Endothelial cell of umbilical vein (primary cell): ENCODE measurements around the gene SLC19A1. TPM values are rescaled to one million over a fixed set of nuclear protein-coding genes. Genes with fewer than 3 reads are reported as not detected.

Source experiments
- BruUV-seq: library from RNA; stranded (reverse); fragments of 400-500 nt; replicated peaks from 2 replicates; lab custom pipeline; 2021; lab: Mats Ljungman, UMichigan
- CTCF ChIA-PET: fragments of 300-600, 350-600 bp; sonication (Branson Sonifier 250); formaldehyde crosslinking; loops from one replicate; lab custom pipeline; 2021; ENCODE audit warnings: antibody characterized with exemption, inconsistent platforms; lab: Charles Lee
- POLR2A ChIA-PET: fragments of 300-600, 350-600 bp; sonication (Branson Sonifier 250); formaldehyde crosslinking; loops from one replicate; lab custom pipeline; 2021; ENCODE audit warnings: antibody characterized with exemption, inconsistent platforms; lab: Charles Lee
- DNase-seq: peaks from one replicate; pipeline ENCODE4 v3.0.0-alpha.2; 2011; ENCODE audit warnings: low read depth, low spot score
- FAIRE-seq: peaks from 2 replicates; lab custom pipeline; 2011; peaks lifted over from hg19 to GRCh38; lab: Jason Lieb, UNC
- H2AFZ ChIP-seq: 2 replicates; pipeline ENCODE4 v1.6.0; 2012; ENCODE audit warnings: low read depth, low read length, control low read depth, inconsistent platforms
- H3K27ac ChIP-seq: 2 replicates; pipeline ENCODE4 v1.5.1; 2011; ENCODE audit warnings: low read depth, mild to moderate bottlenecking, control low read depth, low read length, moderate library complexity; ENCODE audit not compliant: insufficient read depth
- H3K27me3 ChIP-seq, 2 experiments: 2 replicates each; pipeline versions ENCODE4 v1.6.0 to v1.6.1; 2011; ENCODE audit warnings: low read length in 2 of 2, mixed read lengths in 1 of 2; ENCODE audit not compliant: control insufficient read depth in 2 of 2, insufficient read depth in 2 of 2
- H3K36me3 ChIP-seq, 2 experiments: 2 replicates in 1 of 2; 3 replicates in 1 of 2; pipeline ENCODE4 v1.5.1; 2011; ENCODE audit warnings: low read length in 2 of 2, mild to moderate bottlenecking in 1 of 2, moderate library complexity in 1 of 2; ENCODE audit not compliant: control insufficient read depth in 2 of 2, insufficient read depth in 2 of 2; ENCODE audit errors: extremely low read depth in 1 of 2
- H3K4me1 ChIP-seq: 3 replicates; pipeline ENCODE4 v1.5.1; 2011; ENCODE audit warnings: mild to moderate bottlenecking, low read length; ENCODE audit not compliant: control insufficient read depth, insufficient read depth; ENCODE audit errors: extremely low read depth
- H3K4me2 ChIP-seq: 2 replicates; pipeline ENCODE4 v1.6.1; 2011; ENCODE audit warnings: low read length, control low read depth, mixed read lengths; ENCODE audit not compliant: insufficient read depth
- H3K4me3 ChIP-seq, 3 experiments: fragments of 200-600 bp in 1 of 3; sonication (generic), shearing (Covaris generic) in 1 of 3; replicated peaks in 1 of 3; 2 replicates each; pipeline ENCODE4 v1.5.1; 2011 to 2016; ENCODE audit warnings: control low read depth in 3 of 3, low read length in 3 of 3, mild to moderate bottlenecking in 2 of 3, inconsistent platforms in 1 of 3, low read depth in 1 of 3, moderate library complexity in 1 of 3; ENCODE audit not compliant: insufficient read depth in 1 of 3
- H3K79me2 ChIP-seq: 2 replicates; pipeline ENCODE4 v1.6.0; 2012; ENCODE audit warnings: low read length, inconsistent platforms; ENCODE audit not compliant: control insufficient read depth, insufficient read depth
- H3K9ac ChIP-seq: replicated peaks from 2 replicates; pipeline ENCODE3; 2011; ENCODE audit warnings: low read length, control low read depth; ENCODE audit not compliant: insufficient read depth; ENCODE audit errors: extremely low read depth
- H3K9me1 ChIP-seq: replicated peaks from 3 replicates; pipeline ENCODE4 v1.6.0; 2011; ENCODE audit warnings: mild to moderate bottlenecking, low read length; ENCODE audit not compliant: control insufficient read depth, insufficient read depth; ENCODE audit errors: extremely low read depth
- H3K9me3 ChIP-seq: replicated peaks from 2 replicates; pipeline ENCODE4 v1.5.1; 2012; ENCODE audit warnings: low read length, inconsistent platforms; ENCODE audit not compliant: control insufficient read depth, insufficient read depth
- H4K20me1 ChIP-seq: replicated peaks from 2 replicates; pipeline ENCODE3; 2011; ENCODE audit warnings: mild to moderate bottlenecking, low read length; ENCODE audit not compliant: control insufficient read depth, insufficient read depth; ENCODE audit errors: extremely low read depth
- CTCF ChIP-seq, 2 donors: IDR thresholded peaks; 1 replicate in 1 of 2; 2 replicates in 1 of 2; pipeline ENCODE4 v1.5.1; 2011; ENCODE audit warnings: low read length in 2 of 2, mild to moderate bottlenecking in 2 of 2, moderate library complexity in 2 of 2, control low read depth in 1 of 2, inconsistent platforms in 1 of 2, low read depth in 1 of 2; ENCODE audit not compliant: insufficient read depth in 1 of 2; ENCODE audit errors: extremely low read depth in 1 of 2
- EZH2 ChIP-seq: IDR thresholded peaks from 2 replicates; pipeline ENCODE4 v1.6.1; 2012; ENCODE audit warnings: borderline replicate concordance, low read depth, mild to moderate bottlenecking, moderate library complexity, low read length, inconsistent platforms; ENCODE audit not compliant: severe bottlenecking
- FOS ChIP-seq: IDR thresholded peaks from 2 replicates; pipeline ENCODE4 v1.6.1; 2011; ENCODE audit warnings: mild to moderate bottlenecking, low read length, moderate library complexity, borderline replicate concordance; ENCODE audit not compliant: insufficient read depth
- GATA2 ChIP-seq: IDR thresholded peaks from 2 replicates; pipeline ENCODE4 v1.7.0; 2011; ENCODE audit warnings: low read depth, mild to moderate bottlenecking, moderate library complexity, mixed read lengths, low read length; ENCODE audit not compliant: insufficient read length, insufficient read depth
- JUN ChIP-seq: IDR thresholded peaks from 2 replicates; pipeline ENCODE4 v1.6.1; 2011; ENCODE audit warnings: borderline replicate concordance, low read depth; ENCODE audit not compliant: insufficient read length, insufficient read depth
- MYC ChIP-seq: IDR thresholded peaks from one replicate; pipeline ENCODE4 v1.6.1; 2011; ENCODE audit warnings: mild to moderate bottlenecking, low read depth, low read length
- POLR2A ChIP-seq: IDR thresholded peaks from 2 replicates; pipeline ENCODE4 v1.6.1; 2012; ENCODE audit warnings: low read depth, mild to moderate bottlenecking, control low read depth, low read length
- POLR2AphosphoS5 ChIP-seq: IDR thresholded peaks from 2 replicates; pipeline ENCODE4 v1.6.1; 2012; ENCODE audit warnings: low read depth, mild to moderate bottlenecking, control low read depth, low read length, moderate library complexity; ENCODE audit not compliant: insufficient read depth
- dilution Hi-C: fragments of 300-500 bp; cut with MboI; formaldehyde crosslinking; loops from one replicate; pipeline ENCODE4 v1.15.0; 2019; ENCODE audit warnings: low sequenced_read_pairs; ENCODE audit not compliant: extremely low pct_ligation_motif_present
- intact Hi-C: fragments of 100-400 bp; cut with micrococcal nuclease; formaldehyde crosslinking; loops from one replicate; pipeline ENCODE4 v1.10.0; 2022
- polyA plus RNA-seq, 4 experiments: library from polyadenylated mRNA; depleted of rRNA in 3 of 4; stranded (reverse) in 3 of 4; unstranded in 1 of 4; fragments of >200 nt; gene quantifications; 2 replicates each; pipeline versions ENCODE4 v1.2.1 to v1.2.3, GENCODE V29; 2011 to 2012; ENCODE audit warnings: missing spikeins in 1 of 4
- total RNA-seq: library from RNA; stranded (reverse); gene quantifications from 2 replicates; pipeline ENCODE4 v1.2.3, GENCODE V29; 2021
- TF ChIP-seq, protein P1 (sequence below): IDR thresholded peaks from 2 replicates; pipeline ENCODE4 v1.6.1; 2011; ENCODE audit not compliant: insufficient read depth, insufficient read length

Gene SLC19A1
- total and polyA plus RNA-seq, 2 donors (not counting 3 experiments of a cell fraction or from before 2014, with no cell fraction given) = 36.3 to 54.6 TPM

DNA sequence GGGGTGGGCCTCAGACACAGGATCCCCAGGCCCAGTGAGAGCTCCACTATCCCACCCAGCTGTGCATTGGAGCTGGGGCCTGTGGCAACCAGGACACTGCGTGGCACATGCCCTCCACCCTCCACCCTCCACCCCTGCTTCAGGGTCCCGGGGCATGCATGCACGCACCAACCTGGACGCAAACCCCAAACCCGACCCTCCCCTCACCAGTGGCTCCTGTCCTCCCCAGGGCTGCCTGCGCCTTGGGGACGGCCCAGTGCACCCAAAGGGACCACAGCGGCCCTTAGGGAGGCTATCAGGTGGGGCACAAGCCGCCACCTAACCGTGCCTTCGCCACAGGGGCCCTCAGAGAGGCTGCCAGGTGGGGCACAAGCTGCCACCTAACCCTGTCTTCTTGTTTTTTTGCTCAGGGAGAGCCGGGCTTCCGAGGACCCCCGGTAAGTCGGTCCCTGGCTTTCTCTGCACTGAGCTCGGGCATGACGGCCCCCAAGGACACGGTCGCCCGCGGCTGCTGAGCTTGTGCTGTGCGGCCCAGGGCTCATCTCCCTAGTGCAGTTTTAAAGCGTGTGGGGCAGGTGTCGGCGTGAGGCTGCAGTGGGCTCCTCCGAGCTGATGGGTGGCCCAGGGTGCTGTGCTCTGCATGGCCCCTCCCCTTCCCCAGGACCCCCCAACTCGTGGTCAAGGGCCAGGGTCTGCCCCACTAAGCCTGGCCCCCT is 47.9 kb downstream of the SLC19A1 start:
- Histone ChIP-seq H3K9me3 (no peaks in the 10 kb centered on the region), H3K79me2 (no peaks in the 10 kb centered on the region), H2AFZ (no peak overlapping the region), H3K9me1 (no peaks in the 10 kb centered on the region), H4K20me1 (no peaks in the 10 kb centered on the region), H3K4me3 (no peak overlapping the region), H3K4me1 (no peaks in the 10 kb centered on the region), H3K9ac (no peak overlapping the region), H3K27me3 (no peaks in the 10 kb centered on the region), H3K4me2 (no peak overlapping the region), H3K27ac (no peak overlapping the region), H3K36me3 (peaks cover 6 to 57% of the 10 kb centered on the region in 2 experiments)
- DNase-seq (no peak), FAIRE-seq (no peak)
- BruUV-seq = no TSS peak
- TF ChIP-seq, protein P1, sequence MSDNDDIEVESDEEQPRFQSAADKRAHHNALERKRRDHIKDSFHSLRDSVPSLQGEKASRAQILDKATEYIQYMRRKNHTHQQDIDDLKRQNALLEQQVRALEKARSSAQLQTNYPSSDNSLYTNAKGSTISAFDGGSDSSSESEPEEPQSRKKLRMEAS = no peak
- TF ChIP-seq EZH2 (no peak), JUN (no peak), POLR2A (no peak), GATA2 (no peak), CTCF (IDR thresholded peaks at IDR 0.05; ENCODE audit: extremely low read depth in 1 of 2, insufficient read depth in 1 of 2, low read depth in 1 of 2, low read length in 2 of 2) (no peak), POLR2AphosphoS5 (no peak), MYC (no peak), FOS (no peak)
- POLR2A ChIA-PET = no interaction called here
- dilution Hi-C loops (no loop called here), intact Hi-C loops (no loop called here)
- CTCF ChIA-PET = interaction anchor here (1.9 kb wide), 1 partner anchor 202 kb away, joined by 4 read pairs; no protein-coding TSS in a partner anchor
